ENCODE measurements around the gene SH3RF1. TPM values are rescaled to one million over a fixed set of nuclear protein-coding genes. Genes with fewer than 3 reads are reported as not detected.
A peak's percentile ranks its signal among the peaks of the same experiment; 100 is the strongest.
"Not testable (repeated sequence)": the region's sequence is repeated elsewhere in the genome, so short reads cannot be mapped to it uniquely, and the experiment has no call there.

SH3RF1 gene
- total RNA-seq, 1 donor from 2014 or later = 33.8 TPM

- TF ChIP-seq CTCF (IDR thresholded peaks at IDR 0.05) = no peak
- Histone ChIP-seq H3K4me1 (no peaks in the 10 kb centered on the region), H3K36me3 (no peaks in the 10 kb centered on the region), H3K9me3 (no peaks in the 10 kb centered on the region), H3K27ac (no peak overlapping the region), H3K4me3 (no peak overlapping the region), H3K27me3 (no peaks in the 10 kb centered on the region)
- intact Hi-C loops (cut with DNase I) = no loop called here
- DNase-seq (no peak), ATAC-seq (no peak)
These were observed 25.1 kb upstream of the SH3RF1 start for GRCh38 chr4:169295822-169296221.

- Histone ChIP-seq H3K4me1 (no peaks in the 10 kb centered on the region), H3K27me3 (no peaks in the 10 kb centered on the region), H3K9me3 (no peaks in the 10 kb centered on the region), H3K27ac (no peak overlapping the region), H3K36me3 (no peaks in the 10 kb centered on the region), H3K4me3 (no peak overlapping the region)
- DNase-seq = no peak
- intact Hi-C loops (cut with DNase I) = no loop called here
- peak; percentile 81 for ATAC-seq
- TF ChIP-seq CTCF (IDR thresholded peaks at IDR 0.05) = no peak
These were observed 22.8 kb upstream of the SH3RF1 start for GRCh38 chr4:169293343-169294176.

GRCh38 chr4:169287983-169288382 lies 17.2 kb upstream of the SH3RF1 start:
- intact Hi-C loops (cut with DNase I); H3K27ac ChIP-seq: not testable (repeated sequence)

GRCh38 chr4:169286562-169287301 lies 16.0 kb upstream of the SH3RF1 start:
- intact Hi-C loops (cut with DNase I) = no loop called here
- Histone ChIP-seq H3K27ac (no peak overlapping the region), H3K27me3 (no peaks in the 10 kb centered on the region), H3K4me3 (no peak overlapping the region), H3K36me3 (no peaks in the 10 kb centered on the region), H3K4me1 (no peaks in the 10 kb centered on the region), H3K9me3 (no peaks in the 10 kb centered on the region)
- no peak for DNase-seq
- ATAC-seq = no peak
- peak; percentile 17 for TF ChIP-seq CTCF (IDR thresholded peaks at IDR 0.05)

More at GRCh38 chr4:169287983-169288382, 17.2 kb upstream of the SH3RF1 start:
- not testable (repeated sequence) for H3K4me1 ChIP-seq, H3K9me3 ChIP-seq, H3K27me3 ChIP-seq, DNase-seq, H3K36me3 ChIP-seq, H3K4me3 ChIP-seq, ATAC-seq

GRCh38 chr4:169283114-169283509 lies 12.4 kb upstream of the SH3RF1 start:
- no peak for DNase-seq
- H3K27ac ChIP-seq = no peak overlapping the region
- ATAC-seq = no peak
- no peaks in the 10 kb centered on the region for H3K36me3 ChIP-seq
- intact Hi-C loops (cut with DNase I) = no loop called here
- no peaks in the 10 kb centered on the region for H3K27me3 ChIP-seq
- H3K9me3 ChIP-seq = no peaks in the 10 kb centered on the region
- no peaks in the 10 kb centered on the region for H3K4me1 ChIP-seq
- no peak for TF ChIP-seq CTCF (IDR thresholded peaks at IDR 0.05)
- H3K4me3 ChIP-seq = no peak overlapping the region

Data from upper lobe of right lung (tissue), 1 donor.